GM19023 (cell line): ENCODE results near the gene HAL.
"Not testable (repeated sequence)": the region's sequence is repeated elsewhere in the genome, so short reads cannot be mapped to it uniquely, and the experiment has no call there.

Experiments used
- ATAC-seq: cut with Tn5 transposase; IDR thresholded peaks from one replicate; pipeline ENCODE4 v1.9.1; 2021; ENCODE audit warnings: mild to moderate bottlenecking, moderate library complexity; ENCODE audit not compliant: unreplicated experiment

Gene HAL

DNA sequence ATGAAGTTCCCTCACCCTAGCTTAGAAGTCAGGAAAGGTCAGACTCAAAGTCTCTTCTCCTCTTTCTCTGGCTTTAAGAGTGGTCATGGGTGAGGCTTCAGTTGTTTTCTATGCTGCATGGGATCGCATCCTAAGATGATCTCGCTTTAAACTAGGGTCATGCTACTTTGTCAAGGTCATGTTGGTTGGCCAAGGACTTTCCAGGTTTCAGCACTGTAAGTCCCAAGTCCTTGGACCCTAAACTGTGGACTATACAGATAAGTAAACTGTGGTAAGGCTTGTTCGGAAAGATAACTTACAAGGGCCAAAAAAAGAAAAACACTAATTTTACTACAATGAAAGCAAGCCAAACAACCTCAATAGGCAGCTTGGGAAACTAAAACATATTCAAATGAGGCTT is 17.4 kb downstream of the HAL start:
- ATAC-seq = no peak

GRCh38 chr12:95978351-95978750 is 17.8 kb downstream of the HAL start:
- no peak for ATAC-seq

DNA sequence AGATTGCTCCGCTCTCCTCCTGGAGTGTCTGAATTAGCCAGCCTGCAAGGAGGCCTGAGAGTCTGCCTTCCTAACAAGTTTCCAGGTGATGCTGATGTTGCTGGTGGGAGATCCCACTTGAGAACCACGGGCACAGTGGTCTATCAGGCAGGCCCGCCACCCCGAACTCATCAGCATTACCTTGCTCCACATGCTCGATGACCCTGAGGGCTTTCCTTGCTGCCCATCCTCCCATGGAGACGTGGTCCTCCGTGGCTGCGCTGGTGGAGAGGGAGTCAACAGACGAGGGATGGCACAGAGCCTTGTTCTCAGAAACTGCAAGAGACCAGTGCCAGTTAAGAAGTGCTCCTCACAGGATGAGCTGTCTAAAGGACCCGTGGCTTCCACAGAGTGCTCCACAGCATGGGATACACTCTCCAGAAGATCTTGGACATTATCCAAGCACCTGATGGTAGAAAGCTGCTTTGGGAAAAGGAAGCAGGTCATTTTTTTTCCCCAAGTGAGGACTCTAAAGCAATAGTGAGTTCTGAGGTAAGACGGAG is 18.3 kb downstream of the HAL start:
- ATAC-seq = no peak

DNA sequence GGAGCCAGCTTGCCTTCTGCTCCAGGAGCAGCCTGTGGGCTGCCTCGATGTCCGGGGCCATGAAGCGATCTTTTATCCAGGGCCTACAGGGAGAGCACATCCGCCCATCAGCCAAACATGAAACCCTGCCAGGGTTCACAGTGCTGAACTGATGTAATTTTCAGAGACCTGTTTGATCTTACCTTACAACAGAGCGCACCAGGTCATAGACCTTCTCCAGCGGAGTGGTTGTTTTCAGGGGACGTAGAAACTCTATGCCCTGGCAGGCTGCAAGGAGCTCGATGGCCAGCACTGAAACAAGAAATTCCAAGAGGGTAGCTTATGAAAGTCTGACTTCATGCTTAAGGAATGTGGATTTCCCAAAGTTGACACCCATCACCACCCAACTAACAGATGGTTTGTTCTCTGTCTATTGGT is 19.7 kb downstream of the HAL start:
- no peak for ATAC-seq

DNA sequence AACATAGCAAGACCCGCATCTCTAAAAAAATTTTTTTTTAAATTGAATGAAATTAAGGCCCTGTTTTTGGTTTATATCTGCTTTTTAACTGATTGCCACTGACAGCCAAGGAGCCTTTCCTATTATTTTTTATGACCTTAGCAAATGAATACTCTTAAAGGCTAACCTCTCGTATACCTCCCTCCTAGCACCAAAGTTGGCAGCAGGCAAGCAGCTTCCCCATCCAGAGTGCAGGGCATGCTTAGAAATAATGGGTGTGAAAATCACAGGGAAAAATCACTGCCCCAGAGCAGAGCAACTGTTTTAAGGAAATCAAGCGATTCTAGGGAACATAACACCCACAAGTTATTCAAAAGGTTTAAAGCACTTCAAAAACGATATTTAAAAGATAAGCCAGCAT is 20.7 kb downstream of the HAL start:
- ATAC-seq = no peak

- no peak for ATAC-seq
These were observed 21.8 kb downstream of the HAL start for GRCh38 chr12:95974358-95974757.

DNA sequence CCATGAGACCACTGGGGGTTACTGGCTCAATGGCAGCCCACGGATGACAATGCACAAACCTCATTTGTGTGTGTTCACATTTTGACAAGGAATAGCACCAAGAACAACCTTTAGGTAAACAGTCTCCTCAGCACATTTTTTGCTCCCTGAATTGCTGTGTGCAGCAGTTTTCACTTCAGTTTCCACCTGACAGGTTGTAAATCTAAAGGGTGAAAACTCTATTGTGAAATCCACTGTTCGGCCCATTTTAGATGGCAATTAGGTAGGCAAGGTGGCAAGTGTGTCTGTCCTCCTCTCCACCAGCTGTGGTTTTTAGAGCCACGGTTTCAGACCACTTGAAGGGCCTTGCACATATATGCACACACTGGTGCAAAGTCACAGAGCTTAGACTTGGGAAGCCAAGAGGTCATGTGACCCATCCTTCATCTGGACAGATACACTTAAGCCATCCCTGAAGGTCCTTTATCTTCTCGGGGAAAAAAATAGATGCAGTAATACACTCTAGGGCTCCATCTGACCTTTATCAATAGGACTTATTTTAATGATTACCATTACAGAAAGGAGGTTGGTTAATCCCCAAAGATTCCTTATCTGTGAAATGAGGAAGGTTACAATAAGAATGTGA is 23.2 kb downstream of the HAL start:
- ATAC-seq = no peak

GRCh38 chr12:95970905-95971304 is 25.2 kb downstream of the HAL start:
- ATAC-seq = no peak

- ATAC-seq = not testable (repeated sequence)
These were observed 27.0 kb downstream of the HAL start for GRCh38 chr12:95969116-95969515.

DNA sequence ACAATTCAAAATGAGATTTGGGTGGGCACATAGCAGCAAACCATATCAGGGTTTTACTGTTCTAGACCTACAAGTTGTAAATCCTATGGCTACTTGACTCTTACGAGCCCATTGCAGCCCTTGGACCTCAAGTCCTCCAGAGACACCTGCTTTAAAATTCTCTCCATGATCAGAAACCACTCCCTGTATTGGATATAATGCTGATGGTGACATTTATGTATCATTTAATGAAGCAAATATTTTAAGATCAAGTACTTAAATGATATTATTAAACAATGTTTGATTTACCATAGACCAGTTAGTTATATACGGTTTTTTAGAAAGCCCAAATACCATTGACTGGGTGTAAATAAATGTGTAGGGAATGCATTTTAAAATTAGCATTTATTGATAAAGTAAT is 28.8 kb downstream of the HAL start:
- ATAC-seq = no peak

- no peak for ATAC-seq
These were observed 29.8 kb downstream of the HAL start for GRCh38 chr12:95966287-95966870.

DNA sequence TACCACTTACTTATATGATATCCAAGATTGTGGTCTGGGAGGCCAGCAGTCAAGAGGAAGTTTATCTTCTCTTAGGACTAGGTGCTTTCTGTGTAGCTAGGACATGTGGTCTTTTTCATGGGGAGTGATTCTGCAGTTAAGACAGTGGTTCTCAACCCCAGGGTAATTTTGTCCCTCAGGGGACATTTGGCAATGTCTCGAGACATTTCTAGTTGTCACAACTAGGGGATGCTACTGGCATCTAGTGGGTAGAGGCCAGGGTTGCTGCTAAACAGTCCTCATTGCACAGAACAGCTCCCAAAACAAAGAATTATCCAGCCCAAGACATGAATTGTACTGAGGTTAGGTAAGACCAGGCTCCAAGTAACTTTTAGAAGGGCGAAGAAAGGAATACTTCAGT is 33.0 kb downstream of the HAL start:
- ATAC-seq = no peak

DNA sequence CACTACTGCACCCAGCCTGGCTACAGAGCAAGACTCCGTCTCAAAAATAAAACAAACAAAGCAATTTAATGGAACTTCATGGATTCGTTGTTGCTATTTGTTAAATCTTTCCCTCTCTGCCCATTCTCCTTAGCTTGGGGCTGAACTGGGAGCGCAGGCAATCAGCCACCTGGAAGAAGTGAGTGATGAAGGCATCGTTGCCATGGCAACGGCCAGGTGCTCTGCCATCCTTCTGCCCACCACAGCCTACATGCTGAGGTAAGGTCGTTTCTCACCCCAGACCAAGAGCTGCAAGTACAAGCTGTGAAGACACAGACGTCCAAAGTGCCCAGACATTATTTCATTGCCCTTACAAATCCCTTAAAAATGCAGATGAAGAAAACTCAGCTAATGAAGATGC is 33.9 kb downstream of the HAL start:
- ATAC-seq = no peak

DNA sequence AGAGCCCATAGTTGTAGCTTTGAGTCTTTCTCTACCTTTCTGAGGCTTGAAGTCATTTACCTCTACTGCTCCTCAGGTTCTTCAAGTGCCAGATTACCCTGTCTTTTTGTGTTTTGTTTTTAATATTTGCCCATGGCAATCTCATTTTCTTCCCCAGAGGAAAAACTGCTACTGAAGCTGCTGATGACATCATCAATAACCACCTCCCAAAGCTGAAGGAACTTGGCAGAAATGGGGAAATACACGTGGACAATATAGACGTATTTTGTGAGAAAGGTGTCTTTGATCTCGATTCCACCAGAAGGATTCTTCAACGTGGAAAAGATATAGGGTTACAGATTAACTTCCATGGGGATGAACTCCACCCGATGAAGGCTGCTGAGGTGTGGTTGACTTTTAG is 35.9 kb downstream of the HAL start:
- no peak for ATAC-seq

- ATAC-seq = no peak
These were observed 37.0 kb downstream of the HAL start for GRCh38 chr12:95959107-95959506.

- ATAC-seq = no peak
These were observed 39.5 kb downstream of the HAL start for GRCh38 chr12:95956557-95957145.

- no peak for ATAC-seq
These were observed 40.5 kb downstream of the HAL start for GRCh38 chr12:95955549-95956159.

DNA sequence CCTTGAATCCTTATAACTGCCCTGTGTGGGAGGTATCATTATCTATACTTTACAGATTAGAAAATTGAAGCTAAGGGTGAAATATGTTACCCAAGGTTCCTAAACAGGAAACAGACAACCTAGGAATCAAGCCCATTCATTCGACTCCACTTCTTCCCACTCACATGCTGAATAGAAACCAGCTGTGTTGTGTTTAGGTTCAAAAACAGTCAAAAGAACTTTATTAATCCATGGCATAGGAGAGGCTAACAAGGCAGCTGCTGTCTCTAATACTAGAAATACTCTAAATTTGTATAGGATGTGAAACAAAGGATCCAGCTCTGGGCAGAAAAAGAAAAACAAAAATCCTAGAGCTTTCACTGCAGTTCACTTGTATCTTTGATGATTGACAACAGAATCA is 43.1 kb downstream of the HAL start:
- ATAC-seq = no peak

GRCh38 chr12:95951515-95951914 is 44.6 kb downstream of the HAL start:
- no peak for ATAC-seq

- no peak for ATAC-seq
These were observed 46.5 kb downstream of the HAL start for GRCh38 chr12:95949477-95950206.

DNA sequence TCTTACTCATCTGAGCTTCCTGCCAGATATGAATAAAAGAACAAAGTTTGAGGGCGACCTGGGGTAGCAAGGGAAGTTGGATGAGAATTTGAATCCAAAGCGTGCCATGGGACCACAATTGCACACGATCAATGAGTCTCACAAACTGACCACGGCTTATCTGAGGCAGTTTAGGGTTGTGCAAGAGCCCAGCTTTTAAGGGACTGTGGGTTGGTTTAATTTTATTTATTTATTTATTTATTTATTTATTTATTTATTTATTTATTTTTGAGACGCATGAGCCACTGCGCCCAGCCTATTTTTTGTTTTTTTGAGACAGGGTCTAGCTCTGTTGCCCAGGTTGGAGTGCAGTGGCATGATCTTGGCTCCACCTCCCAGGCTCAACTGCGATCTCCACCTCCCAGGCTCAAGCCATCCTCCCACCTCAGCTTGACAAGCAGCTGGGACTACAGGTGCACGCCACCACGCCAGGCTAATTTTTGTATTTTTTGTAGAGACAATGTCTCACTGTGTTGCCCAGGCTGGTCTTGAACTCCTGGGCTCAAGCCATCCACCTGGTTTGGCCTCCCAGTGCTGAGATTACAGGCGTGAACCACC is 51.9 kb downstream of the HAL start:
- no peak for ATAC-seq
